Measurements from ENCODE around the gene GAPDH.
"Not testable (repeated sequence)": the region's sequence is repeated elsewhere in the genome, so short reads cannot be mapped to it uniquely, and the experiment has no call there.

Gene GAPDH

DNA sequence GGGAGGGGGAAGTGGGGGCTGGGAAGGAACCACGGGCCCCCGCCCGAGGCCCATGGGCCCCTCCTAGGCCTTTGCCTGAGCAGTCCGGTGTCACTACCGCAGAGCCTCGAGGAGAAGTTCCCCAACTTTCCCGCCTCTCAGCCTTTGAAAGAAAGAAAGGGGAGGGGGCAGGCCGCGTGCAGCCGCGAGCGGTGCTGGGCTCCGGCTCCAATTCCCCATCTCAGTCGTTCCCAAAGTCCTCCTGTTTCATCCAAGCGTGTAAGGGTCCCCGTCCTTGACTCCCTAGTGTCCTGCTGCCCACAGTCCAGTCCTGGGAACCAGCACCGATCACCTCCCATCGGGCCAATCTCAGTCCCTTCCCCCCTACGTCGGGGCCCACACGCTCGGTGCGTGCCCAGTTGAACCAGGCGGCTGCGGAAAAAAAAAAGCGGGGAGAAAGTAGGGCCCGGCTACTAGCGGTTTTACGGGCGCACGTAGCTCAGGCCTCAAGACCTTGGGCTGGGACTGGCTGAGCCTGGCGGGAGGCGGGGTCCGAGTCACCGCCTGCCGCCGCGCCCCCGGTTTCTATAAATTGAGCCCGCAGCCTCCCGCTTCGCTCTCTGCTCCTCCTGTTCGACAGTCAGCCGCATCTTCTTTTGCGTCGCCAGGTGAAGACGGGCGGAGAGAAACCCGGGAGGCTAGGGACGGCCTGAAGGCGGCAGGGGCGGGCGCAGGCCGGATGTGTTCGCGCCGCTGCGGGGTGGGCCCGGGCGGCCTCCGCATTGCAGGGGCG, at the start of gene GAPDH:
TSS of gene GAPDH (plus strand) at position 595 of the 772 bp plus-strand sequence. CDS start 316 bp downstream, outside the sequence.
- peak; percentile 89 for DNase-seq

DNA sequence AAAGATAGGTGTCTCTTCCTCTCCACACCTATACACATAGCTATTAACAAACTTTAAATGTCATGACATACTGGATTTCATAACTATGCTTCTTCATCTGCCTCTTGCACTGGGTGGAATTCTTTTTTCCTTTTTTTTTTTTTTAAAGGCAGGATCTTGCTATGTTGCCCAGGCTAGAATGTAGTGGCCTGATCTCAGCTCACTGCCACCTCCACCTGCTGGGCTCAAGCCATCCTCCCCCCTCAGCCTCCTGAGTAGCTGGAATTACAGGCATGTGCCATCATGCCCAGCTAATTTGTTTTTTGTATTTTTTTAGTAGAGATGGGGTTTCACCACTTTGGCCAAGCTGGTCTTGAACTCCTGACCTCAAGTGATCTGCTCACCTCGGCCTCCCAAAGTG, 46.1 kb upstream of the GAPDH start:
- no peak for DNase-seq

DNA sequence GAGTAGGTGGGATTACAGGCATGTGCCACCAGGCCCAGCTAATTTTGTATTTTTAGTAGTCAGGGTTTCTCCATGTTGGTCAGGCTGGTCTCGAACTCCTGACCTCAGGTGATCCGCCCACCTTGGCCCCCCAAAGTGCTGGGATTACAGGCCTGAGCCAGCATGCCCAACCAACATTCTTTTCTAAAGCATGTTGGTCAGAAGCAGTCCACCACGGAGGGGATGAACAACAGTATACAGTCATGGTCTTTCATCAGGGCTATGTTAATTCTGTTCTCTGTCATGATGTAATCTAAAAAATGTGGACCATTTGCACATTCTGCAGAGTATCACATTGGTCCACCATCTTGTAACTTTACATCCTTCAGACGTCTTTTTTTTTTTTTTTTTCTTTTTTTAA, 44.9 kb upstream of the GAPDH start:
- no peak for DNase-seq

DNA sequence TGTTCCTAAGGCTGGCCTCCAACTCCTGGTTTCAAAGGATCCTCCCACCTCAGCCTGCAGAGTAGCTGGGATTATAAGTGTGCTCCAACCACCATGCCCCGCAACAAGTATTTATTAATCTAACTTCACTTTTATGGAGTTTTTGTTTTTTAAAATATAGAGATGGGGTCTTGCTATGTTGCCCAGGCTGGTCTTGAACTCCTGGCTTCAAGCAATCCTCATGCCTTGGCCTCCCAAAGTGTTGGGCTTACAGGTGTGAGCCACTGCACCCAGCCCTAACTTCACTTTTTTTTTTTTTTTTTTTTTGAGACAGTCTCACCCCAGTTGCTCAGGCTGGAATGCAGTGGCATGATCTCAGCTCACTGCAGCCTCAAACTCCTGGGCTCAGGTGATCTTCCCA, 43.6 kb upstream of the GAPDH start:
- not testable (repeated sequence) for DNase-seq

DNA sequence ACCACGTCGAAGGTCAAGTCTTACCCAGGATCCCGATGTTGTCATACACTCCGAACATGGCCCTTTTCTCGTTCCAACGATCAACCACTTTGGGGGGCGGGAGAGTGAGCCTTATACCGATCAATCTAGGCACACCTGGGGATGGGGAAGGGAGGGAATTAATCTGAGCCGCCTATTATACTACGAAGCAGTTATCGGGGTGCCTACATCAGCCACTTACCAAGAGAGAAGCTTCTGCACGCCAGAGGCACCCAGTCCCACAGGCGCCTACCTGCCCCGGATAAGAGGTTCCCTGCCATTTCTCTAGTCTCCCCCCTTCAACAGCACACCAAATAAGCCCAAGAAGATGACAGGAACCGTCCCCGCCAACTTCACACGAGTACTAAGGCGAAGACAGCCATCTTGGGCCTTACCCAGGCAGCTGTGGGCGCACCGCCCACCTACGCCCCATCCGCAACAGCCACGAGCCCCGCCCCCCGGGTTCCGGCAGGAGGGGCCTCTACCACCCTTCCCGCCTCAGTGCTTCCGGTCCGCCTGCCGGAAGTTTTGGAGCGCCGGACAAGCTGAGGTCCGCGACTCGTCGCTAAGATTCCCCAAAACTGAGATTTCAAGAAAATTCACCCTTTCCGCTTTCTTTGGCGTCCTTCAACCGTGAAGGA, 41.4 kb upstream of the GAPDH start, which contains the start of gene MRPL51:
TSS of gene MRPL51 (minus strand) at position 425 of the 659 bp plus-strand sequence. CDS start at position 299, 126 bp downstream.
- DNase-seq, result peak; percentile 98

DNA sequence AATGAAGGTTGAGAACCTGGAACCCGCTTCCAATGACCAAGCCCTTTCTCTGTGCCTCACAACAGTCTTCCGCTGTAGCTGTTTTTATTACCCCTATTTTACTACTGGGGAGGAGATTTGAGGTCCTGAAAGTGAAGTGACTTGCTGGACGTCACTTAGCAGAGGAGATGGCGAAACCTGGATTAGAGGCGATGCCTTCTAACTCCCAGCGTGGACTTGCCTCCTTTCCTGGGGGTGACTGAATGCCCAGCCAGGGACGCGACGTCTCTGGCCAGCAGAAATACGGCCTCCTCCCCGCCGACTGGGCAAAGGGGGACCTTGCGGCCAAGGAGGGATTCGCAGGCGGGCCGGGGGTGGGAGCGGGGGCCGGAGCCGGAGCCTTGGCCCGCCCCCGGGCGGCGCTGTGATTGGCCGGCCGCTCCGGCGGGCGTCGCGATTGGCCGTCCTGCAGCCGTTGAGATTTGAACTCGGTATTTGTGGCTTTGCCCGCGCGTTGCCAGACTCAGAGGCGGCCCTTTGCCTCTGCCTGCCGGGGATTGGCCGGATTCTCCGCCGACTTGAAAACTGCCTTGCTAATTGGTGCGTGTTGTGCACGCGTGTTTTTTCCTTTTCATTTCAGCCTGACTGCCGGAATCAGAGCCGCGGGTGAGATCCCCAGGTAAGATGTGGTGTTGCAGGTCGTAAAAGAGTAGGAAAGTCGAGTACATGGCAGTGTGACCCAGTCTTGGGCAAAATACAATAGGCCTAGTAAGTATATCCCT, 40.6 kb upstream of the GAPDH start, which contains the start of gene NCAPD2:
TSS of gene NCAPD2 (plus strand) at position 606 of the 761 bp plus-strand sequence. CDS start 997 bp downstream, outside the sequence.
- peak; percentile 91 for DNase-seq

DNA sequence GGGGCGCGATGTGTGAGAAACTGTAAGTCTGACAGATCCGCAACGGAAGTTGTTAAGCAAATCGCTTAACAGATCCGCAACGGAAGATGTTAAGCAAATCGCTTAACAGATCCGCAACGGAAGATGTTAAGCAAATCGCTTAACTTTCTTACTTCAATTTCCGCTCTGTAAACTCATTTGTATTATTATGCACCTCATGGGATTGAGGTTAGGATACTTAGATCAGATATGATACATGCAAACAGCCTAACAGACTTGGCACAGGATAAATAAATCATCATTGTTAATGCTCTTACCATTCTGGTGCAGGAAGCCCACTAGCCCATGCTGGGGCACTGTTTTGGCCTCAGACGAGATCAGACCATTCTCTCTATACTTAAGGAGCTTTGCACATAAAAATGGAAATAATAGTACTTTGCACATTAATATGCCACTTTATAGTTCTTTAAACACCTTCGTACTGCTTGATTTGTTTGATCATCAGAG, 40.0 kb upstream of the GAPDH start:
- no peak for DNase-seq

DNA sequence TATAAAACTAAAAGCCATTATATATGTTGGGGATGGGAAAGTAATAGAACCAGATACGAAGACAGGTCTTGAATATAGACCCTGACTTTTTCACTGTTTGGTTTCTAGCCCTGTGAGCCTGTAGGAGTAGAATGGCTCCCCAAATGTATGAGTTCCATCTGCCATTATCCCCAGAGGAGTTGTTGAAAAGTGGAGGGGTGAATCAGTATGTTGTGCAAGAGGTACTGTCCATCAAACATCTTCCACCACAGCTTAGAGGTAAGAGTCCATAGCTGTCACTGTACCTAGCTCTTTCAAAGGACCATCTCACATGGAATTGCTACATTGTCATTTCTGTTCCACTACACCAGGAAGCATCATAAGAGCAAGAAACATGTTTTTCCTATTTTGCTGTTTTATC, 39.3 kb upstream of the GAPDH start:
- no peak for DNase-seq

DNA sequence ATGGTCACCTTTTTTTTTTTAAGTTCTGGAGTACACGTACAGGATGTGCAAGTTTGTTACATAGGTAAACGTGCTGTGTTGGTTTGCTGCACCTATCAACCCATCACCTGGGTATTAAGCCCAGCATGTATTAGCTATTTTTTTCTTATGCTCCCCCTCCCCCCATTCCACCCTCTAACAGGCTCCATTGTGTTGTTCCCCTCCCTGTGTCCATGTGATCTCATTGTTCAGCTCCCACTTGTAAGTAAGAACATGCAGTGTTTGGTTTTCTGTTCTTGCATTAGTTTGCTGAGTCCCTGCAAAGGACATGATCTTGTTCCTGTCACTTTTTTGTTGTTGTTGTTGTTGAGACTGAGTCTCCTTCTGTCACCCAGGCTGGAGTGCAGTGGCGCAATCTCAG, 37.0 kb upstream of the GAPDH start:
- DNase-seq, result not testable (repeated sequence)

DNA sequence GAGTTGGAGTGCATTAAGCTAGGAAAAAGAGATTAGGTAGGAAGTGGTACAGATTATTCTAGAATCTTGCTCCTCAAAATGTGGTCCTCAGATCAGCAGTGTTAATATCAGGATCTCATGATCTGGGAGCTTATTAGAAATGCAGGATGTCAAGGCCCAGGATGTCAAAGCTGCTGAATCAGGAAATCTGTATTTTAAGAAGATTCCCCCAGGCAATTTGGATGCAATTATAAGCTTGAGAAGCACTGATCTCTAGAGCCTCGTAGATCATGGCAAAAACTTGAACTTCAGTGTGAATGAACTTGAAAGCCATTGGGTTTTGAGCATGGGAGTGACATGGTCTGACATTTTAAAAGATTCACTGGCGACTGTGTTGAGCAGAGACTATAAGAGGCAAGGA, 33.9 kb upstream of the GAPDH start:
- no peak for DNase-seq

DNA sequence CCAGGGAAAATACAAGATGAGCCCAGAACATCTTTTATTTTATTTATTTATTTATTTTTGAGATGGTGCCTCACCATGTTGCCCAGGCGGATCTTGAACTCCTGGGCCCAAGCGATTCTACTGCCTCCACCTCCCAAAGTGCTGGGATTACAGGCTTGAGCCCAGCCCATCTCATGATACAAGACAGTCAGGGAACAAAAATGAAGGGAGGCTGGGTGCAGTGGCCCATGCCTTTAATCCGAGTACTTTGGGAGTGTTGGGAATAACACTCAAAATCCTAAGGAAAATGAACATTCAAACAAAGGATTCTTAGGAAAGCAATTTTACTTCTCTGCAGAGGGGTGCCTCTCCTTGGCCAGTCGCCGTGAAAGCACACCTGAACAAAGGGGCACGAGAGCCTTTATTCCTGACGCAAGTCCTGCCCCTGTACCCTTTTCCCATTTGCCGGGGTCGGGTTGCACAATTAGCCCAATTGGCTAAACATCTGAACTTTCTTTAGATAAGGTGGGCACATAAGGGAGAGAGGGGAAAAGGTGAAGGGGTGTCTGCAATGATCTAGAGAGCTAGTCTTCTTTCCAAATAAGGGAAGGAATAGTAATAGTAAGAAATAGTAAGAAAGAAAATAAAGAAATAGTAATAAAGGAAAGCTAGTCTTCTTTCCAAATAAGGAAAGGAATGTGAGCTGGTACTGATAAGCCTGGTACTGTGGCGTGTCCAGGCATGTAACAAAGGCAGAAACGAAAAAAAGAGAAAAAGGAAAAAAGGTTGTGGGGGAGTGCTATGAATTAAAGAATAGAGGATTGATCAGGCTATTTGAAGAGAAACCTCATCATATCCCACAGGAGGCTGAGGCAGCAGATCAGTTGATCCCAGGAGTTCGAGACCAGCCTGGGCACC, 27.0 kb upstream of the GAPDH start:
- DNase-seq, result no peak

DNA sequence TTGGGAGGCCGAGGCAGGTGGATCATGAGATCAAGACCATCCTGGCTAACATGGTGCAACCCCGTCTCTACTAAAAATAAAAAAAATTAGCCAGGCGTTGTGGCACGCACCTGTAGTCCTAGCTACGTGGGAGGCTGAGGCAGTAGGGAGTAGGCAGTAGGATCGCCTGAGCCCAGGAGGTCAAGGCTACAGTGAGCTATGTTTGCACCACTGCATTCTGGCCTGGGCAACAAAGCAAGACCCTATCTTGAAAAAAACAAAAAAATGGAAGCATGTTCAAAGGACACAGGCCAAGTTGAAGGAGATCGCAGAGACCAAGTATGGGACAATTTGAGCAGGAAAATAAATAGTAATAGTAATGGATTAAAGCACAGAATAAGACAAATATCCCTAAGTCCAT, 26.2 kb upstream of the GAPDH start:
- no peak for DNase-seq

DNA sequence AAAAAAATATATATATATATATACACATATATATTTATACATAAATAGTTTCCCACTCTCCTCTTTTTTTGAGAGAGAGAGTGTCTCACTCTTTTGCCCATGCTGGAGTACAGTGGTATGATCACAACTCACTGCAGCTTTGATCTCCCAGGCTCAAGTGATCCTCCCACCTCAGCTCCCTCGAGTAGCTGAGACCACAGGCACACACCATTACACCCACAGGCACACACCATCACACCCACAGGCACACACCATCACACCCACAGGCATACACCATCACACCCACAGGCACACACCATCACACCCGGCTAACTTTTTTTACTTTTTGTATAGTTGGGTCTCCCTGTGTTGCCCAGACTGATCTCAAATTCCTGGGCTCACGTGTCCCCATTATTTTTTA, 14.1 kb upstream of the GAPDH start:
- no peak for DNase-seq

DNA sequence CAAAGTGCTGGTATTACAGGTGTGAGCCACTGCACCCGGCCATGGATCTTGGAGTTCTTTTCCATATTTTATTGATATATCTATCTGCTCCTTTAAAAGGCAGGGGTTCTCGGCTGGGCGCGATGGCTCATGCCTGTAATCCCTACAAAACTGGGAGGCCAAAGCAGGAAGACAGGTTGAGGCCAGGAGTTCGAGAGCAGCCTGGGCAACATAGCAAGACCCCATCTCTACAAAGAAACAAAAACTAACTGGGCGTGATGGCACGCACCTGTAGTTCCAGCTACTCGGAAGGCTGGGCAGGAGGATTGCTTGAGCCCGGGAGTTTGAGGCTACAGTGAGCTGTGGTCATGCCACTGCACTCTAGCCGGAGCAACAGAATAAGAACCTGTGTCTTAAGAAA, 12.1 kb upstream of the GAPDH start:
- no peak for DNase-seq

DNA sequence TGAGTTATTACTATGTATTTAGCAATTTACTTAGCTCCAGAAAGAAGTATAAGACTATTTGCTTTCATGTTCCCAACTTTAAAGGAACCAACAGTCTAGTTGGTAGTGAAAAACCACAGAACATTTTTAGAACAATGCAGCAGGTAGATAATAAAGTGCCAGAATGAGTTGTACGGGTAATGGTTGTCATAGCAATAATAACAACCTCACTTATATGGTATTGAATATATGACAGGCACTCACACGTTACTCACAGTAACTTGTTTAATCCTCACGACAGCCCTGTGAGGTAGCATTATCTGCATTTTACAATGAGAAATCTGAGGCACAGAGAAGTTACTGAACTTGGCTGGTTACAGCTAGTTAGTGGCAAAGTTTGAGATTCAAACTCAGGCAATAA, 10.6 kb upstream of the GAPDH start:
- DNase-seq, result no peak

DNA sequence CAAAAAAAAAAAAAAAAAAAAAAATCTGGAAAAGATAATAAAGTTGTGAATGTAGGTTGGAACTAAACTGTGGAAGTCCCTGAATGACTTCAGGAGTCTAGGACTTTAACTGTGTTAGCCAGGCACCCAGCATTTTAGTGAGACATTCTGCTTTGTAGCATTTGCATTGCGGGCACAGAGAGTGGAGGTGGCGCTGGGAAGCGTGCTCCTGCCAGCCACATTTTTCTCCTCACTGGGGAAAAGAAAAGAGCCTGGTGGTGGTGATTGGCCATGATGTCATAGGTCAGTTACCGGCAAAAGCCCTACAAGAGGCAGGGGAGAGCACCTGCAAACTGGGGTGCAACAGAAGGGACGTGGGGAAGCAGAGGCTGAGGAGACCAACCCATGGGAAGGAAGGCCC, 9.7 kb upstream of the GAPDH start:
- no peak for DNase-seq

DNA sequence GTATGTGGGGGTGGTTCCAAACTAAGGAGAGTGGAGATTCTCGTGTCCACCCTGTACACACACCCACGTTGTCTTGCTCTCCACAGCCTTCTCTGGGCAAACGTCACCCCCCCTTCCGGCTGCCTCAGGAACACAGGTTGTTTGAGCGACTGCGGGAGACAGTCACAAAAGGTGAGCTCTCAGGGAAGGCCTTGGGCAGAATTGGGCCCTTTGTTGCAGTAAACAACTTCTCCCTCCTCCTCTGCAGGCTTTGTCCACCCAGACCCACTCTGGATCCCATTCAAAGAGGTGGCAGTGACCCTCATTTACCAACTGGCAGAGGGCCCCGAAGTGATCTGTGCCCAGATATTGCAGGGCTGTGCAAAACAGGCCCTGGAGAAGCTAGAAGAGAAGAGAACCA, 8.1 kb upstream of the GAPDH start:
- no peak for DNase-seq

DNA sequence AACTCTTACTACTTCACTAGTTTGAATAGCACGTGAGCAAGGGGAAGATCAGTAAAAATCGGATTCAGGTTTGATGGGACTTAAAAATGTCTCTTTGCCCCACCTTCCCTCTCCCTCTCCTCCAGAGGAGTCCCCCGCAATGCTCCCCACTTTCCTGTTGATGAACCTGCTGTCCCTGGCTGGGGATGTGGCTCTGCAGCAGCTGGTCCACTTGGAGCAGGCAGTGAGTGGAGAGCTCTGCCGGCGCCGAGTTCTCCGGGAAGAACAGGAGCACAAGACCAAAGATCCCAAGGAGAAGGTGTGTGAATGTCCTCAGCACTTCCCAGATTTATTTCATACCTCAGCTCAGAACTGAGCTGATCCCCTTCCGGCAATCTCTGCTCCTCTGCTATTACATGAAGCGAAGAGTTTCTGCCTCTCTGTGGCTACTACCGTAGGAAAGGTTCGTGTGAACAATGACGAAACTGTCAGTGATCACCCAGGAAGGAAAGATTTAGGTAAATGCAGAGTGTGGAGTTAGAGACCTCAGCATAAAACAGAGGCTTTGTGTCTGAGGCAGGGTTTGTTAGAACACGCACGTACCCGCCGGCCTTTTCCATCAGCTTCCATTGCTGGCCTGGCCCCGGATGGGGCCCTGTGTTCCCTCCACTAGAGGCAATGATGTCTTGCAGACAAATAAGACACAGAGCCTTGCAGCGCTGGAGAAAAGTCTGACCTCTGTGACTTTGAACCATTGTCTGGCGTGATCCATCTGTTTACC, 7.4 kb upstream of the GAPDH start:
- DNase-seq, result no peak

DNA sequence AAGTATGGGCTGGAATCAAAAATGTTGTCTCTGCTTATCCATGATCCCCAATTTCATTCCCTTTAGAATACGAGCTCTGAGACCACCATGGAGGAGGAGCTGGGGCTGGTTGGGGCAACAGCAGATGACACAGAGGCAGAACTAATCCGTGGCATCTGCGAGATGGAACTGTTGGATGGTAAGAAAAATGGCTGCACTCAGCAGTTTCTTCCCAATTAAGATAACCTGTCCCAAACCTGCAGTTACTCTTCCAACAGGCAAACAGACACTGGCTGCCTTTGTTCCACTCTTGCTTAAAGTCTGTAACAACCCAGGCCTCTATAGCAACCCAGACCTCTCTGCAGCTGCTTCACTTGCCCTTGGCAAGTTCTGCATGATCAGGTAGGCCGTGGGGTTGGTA, 6.6 kb upstream of the GAPDH start:
- no peak for DNase-seq

DNA sequence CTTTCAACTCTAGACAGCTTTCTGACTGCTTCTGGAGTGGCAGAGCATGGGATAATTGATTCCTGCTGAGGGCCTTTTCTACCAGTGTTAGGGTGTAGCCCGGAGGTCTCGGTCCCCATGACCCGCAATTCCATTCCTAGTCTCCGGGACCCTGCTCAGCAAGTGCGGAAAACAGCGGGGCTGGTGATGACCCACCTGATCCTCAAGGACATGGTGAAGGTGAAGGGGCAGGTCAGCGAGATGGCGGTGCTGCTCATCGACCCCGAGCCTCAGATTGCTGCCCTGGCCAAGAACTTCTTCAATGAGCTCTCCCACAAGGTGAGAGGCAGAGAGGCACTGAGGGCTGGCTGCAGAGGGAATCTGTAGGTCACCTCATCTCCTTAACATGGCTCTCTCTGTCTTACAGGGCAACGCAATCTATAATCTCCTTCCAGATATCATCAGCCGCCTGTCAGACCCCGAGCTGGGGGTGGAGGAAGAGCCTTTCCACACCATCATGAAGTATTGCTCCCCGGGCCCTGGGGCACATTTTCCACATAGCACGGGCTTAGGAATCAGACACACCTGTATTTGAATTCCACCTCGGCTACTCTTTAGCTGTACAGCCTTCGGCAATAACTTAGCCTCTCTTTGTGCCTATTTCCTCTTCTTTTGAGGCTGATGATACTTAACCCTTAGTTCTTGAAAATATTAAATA, 5.6 kb upstream of the GAPDH start:
- DNase-seq, result no peak

DNA sequence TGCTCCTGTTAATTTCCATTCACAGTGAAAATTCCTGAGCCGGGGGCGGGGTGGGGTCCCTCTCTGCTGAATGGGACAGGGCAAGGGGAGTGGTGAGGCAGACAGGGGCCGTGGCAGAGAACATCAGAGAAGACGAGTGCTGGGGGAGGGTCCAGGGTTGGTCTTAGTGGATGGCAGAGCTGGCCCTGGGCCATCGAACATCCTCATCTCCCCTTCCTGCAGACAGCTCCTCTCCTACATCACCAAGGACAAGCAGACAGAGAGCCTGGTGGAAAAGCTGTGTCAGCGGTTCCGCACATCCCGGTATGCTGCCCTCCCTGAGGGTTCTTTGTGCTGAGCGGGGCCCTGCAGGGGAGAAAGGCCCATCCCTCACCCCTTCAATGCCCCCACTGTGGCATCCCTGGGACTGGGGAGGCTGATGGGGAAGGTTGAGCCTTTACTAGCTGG, 5.0 kb upstream of the GAPDH start:
- no peak for DNase-seq
